Measurements from ENCODE around the gene TBATA. TPM values are rescaled to one million over a fixed set of nuclear protein-coding genes. Genes with fewer than 3 reads are reported as not detected.
"Not testable (repeated sequence)": the region's sequence is repeated elsewhere in the genome, so short reads cannot be mapped to it uniquely, and the experiment has no call there.

TBATA gene
- total RNA-seq, 1 donor from 2014 or later, result not detected

DNA sequence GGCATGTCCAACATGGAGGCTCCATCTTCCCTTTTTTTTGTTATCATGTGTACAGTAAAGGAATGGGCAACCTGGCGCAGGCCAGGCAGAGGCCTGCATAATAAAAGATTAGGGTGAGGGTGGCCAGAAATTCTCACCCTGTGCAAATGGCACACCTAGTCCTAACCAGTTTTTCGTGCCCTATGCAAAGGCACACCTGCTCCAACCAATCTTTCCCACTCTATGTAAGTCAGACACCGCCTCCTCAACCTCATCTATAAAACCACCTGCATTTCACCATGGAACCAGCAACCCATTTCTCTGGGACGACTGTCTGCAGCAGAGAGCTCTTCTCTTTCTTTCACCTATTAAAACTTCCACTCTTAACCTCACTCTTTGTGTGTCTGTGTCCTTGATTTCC is 16.1 kb downstream of the TBATA start:
- Mint-ChIP-seq H3K4me3 (no peak overlapping the region), H3K27me3 (peaks cover 7% of the 10 kb centered on the region), H3K9me3 (peaks cover 6% of the 10 kb centered on the region), H3K4me1 (ENCODE audit: unreplicated experiment) (no peaks in the 10 kb centered on the region), H3K36me3 (no peaks in the 10 kb centered on the region), H3K27ac (no peak overlapping the region)
- TF ChIP-seq, protein P1, sequence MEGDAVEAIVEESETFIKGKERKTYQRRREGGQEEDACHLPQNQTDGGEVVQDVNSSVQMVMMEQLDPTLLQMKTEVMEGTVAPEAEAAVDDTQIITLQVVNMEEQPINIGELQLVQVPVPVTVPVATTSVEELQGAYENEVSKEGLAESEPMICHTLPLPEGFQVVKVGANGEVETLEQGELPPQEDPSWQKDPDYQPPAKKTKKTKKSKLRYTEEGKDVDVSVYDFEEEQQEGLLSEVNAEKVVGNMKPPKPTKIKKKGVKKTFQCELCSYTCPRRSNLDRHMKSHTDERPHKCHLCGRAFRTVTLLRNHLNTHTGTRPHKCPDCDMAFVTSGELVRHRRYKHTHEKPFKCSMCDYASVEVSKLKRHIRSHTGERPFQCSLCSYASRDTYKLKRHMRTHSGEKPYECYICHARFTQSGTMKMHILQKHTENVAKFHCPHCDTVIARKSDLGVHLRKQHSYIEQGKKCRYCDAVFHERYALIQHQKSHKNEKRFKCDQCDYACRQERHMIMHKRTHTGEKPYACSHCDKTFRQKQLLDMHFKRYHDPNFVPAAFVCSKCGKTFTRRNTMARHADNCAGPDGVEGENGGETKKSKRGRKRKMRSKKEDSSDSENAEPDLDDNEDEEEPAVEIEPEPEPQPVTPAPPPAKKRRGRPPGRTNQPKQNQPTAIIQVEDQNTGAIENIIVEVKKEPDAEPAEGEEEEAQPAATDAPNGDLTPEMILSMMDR (conservative IDR thresholded peaks at IDR 0.05), result no peak
- no peak for DNase-seq (ENCODE audit: extremely low spot score, unreplicated experiment)

DNA sequence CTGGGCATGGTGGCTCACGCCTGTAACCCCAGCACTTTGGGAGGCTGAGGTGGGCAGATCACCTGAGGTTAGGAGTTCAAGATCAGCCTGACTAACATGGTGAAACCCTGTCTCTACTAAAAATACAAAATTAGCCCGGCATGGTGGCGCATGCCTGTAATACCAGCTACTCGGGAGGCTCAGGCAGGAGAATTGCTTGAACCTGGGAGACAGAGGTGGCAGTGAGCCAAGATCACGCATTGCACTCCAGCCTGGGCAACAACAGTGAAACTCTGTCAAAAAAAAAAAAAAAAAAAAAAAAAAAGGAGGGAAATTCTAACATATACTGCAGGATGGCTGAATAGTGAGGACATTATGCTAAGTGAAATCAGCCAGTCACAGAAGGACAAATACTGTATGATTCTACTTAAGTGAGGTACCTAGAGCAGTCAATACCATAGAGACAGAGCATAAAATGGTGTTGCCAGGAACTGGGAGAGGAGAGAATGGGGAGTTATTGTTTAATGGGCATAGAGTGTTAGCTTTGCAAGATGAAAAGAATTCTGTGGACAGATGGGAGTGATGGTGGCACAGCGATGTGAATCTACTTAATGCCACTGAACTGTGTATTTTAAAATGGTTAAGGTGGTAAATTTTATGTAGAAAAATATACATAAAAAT is 17.0 kb downstream of the TBATA start:
- not testable (repeated sequence) for H3K27me3 Mint-ChIP-seq; DNase-seq (ENCODE audit: extremely low spot score, unreplicated experiment)

DNA sequence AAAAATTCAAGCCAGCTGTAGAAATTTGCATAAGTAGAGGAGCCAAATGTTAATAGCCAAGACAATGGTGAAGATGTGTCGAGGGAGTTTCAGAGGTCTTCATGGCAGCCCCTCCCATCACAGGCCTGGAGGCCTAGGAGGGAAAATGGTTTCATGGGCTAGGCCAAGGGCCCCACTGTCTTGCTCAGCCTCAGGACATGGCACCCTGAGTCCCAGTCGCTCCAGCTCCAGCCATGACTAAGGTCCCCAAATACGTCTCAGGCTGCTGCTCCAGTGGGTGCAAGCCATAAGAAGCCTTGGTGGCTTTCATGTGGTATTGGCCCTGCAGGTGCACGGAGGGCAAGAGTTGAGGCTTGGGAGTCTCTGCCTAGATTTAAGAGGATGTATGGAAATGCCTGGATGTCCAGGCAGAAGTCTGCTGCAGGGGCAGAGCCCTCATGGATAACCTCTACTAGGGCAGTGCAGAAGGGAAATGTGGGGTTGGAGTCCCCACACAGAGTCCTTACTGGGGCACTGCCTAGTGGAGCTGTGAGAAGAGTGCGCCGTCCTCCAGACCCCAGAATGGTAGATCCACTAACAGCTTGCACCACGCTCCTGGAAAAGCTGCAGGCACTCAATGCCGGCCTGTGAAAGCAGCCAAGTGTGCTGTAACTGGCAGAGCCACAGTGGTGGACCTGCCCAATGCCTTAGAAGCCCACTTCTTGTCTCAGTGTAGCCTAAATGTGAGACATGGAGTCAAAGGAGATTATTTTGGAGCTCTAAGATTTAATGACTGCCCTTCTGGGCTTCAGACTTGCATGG is 19.2 kb downstream of the TBATA start:
- Mint-ChIP-seq H3K9me3 (peaks cover 6% of the 10 kb centered on the region), H3K36me3 (no peaks in the 10 kb centered on the region), H3K4me3 (no peak overlapping the region), H3K27me3 (peaks cover 3% of the 10 kb centered on the region), H3K27ac (no peak overlapping the region), H3K4me1 (ENCODE audit: unreplicated experiment) (no peaks in the 10 kb centered on the region)
- DNase-seq (ENCODE audit: extremely low spot score, unreplicated experiment), result peak; percentile 34
- TF ChIP-seq, protein P1 (conservative IDR thresholded peaks at IDR 0.05), result no peak

More for the DNA sequence above, 17.0 kb downstream of the TBATA start:
- H3K4me3 Mint-ChIP-seq; H3K27ac Mint-ChIP-seq; H3K4me1 Mint-ChIP-seq (ENCODE audit: unreplicated experiment); H3K9me3 Mint-ChIP-seq; H3K36me3 Mint-ChIP-seq: not testable (repeated sequence)

DNA sequence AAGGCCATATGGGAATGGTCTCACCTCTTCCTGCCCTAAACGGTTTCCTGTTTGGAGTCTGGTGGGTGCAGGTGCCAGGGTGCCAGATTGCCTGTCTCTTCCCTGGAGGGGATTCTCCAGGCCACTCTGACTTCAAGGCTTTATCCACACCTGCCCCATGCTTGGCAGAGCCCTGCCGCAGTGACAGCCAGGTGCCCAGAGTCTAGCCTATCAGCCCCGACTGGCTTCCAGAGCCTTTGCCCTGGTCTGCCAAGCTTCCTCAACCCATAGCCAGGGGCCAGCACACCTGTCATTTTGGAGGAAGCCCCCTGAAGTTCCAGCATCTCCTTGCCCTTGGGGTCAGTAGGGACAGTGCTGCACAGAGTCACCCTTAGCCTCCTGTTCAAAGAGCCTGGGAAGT is 21.6 kb downstream of the TBATA start:
- DNase-seq (ENCODE audit: extremely low spot score, unreplicated experiment), result no peak
- H3K36me3 Mint-ChIP-seq, result no peaks in the 10 kb centered on the region
- H3K4me3 Mint-ChIP-seq, result no peak overlapping the region
- TF ChIP-seq, protein P1 (conservative IDR thresholded peaks at IDR 0.05), result no peak
- peaks cover 8% of the 10 kb centered on the region for H3K4me1 Mint-ChIP-seq (ENCODE audit: unreplicated experiment)
- no peak overlapping the region for H3K27ac Mint-ChIP-seq
- H3K9me3 Mint-ChIP-seq, result peaks cover 6% of the 10 kb centered on the region
- peaks cover 8% of the 10 kb centered on the region for H3K27me3 Mint-ChIP-seq

DNA sequence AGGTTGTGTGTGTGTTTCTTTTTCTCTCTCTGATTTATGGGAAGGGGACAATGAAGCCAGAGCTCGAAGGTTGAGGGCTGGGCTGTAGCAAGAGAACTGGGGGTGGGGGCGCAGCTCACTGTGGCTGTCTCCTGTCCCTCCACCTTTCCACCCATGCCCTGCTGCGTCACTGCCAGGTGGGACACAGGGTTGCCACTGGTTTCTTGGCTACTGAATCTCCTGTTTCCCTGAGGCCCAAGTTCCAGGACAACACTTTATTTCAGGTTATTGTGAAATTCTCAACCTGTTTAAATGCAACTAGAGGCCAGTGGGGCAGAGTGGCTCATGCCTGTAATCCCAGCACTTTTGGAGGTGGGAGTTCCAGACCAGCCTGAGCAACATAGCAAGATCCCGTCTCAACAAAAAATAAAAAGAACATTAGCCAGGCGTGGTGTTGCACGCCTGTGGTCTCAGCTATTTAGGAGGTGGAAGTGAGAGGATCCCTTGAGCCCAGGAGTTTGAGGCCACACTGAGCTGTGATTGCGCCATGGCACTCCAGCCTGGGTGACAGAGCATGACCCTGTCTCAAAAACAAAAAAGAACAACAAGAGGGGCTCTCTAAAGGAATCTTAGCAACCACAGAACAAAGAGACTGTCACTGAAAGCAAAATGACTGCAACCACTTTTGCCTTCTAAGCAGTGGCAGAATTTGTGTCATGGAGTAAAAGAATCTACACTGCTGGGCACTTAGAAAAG is 22.6 kb downstream of the TBATA start:
- H3K27ac Mint-ChIP-seq, result no peak overlapping the region
- no peak for DNase-seq (ENCODE audit: extremely low spot score, unreplicated experiment)
- no peak overlapping the region for H3K4me3 Mint-ChIP-seq

More for the DNA sequence above, 22.6 kb downstream of the TBATA start:
- H3K36me3 Mint-ChIP-seq, result no peaks in the 10 kb centered on the region
- peaks cover 8% of the 10 kb centered on the region for H3K27me3 Mint-ChIP-seq
- peaks cover 9% of the 10 kb centered on the region for H3K4me1 Mint-ChIP-seq (ENCODE audit: unreplicated experiment)
- peaks cover 6% of the 10 kb centered on the region for H3K9me3 Mint-ChIP-seq
- TF ChIP-seq, protein P1 (conservative IDR thresholded peaks at IDR 0.05), result no peak

Measured in type B pancreatic cell (in vitro differentiated cells).